ENCODE measurements around the gene ALK.
"Not testable (repeated sequence)": the region's sequence is repeated elsewhere in the genome, so short reads cannot be mapped to it uniquely, and the experiment has no call there.

ALK gene

GRCh38 chr2:29760008-29760407, 161.4 kb downstream of the ALK start:
- TF ChIP-seq POLR2A (IDR thresholded peaks at IDR 0.05; ENCODE audit: low read length) (no peak), GATA1 (IDR thresholded peaks at IDR 0.05; ENCODE audit: low read depth, low read length) (no peak)
- no peak for DNase-seq

GRCh38 chr2:29759360-29759759, 162.0 kb downstream of the ALK start:
- TF ChIP-seq POLR2A (IDR thresholded peaks at IDR 0.05; ENCODE audit: low read length) (no peak), GATA1 (IDR thresholded peaks at IDR 0.05; ENCODE audit: low read depth, low read length) (no peak)
- DNase-seq, result no peak

GRCh38 chr2:29755829-29756228, 165.6 kb downstream of the ALK start:
- TF ChIP-seq GATA1 (IDR thresholded peaks at IDR 0.05; ENCODE audit: low read depth, low read length) (no peak), POLR2A (IDR thresholded peaks at IDR 0.05; ENCODE audit: low read length) (no peak)
- DNase-seq, result no peak

- TF ChIP-seq GATA1 (IDR thresholded peaks at IDR 0.05; ENCODE audit: low read depth, low read length), result no peak
- no peak for TF ChIP-seq POLR2A (IDR thresholded peaks at IDR 0.05; ENCODE audit: low read length)
- no peak for DNase-seq
Measured at GRCh38 chr2:29755233-29755632, 166.2 kb downstream of the ALK start.

GRCh38 chr2:29753671-29754444, 167.5 kb downstream of the ALK start:
- TF ChIP-seq POLR2A (IDR thresholded peaks at IDR 0.05; ENCODE audit: low read length) (no peak), GATA1 (IDR thresholded peaks at IDR 0.05; ENCODE audit: low read depth, low read length) (no peak)
- DNase-seq, result no peak

GRCh38 chr2:29751390-29751789, 170.0 kb downstream of the ALK start:
- TF ChIP-seq GATA1 (IDR thresholded peaks at IDR 0.05; ENCODE audit: low read depth, low read length) (no peak), POLR2A (IDR thresholded peaks at IDR 0.05; ENCODE audit: low read length) (no peak)
- no peak for DNase-seq

- not testable (repeated sequence) for DNase-seq
Measured at GRCh38 chr2:29750463-29750862, 170.9 kb downstream of the ALK start.

- no peak for DNase-seq
- TF ChIP-seq POLR2A (IDR thresholded peaks at IDR 0.05; ENCODE audit: low read length) (no peak), GATA1 (IDR thresholded peaks at IDR 0.05; ENCODE audit: low read depth, low read length) (no peak)
Measured at GRCh38 chr2:29749843-29750242, 171.5 kb downstream of the ALK start.

- TF ChIP-seq POLR2A (IDR thresholded peaks at IDR 0.05; ENCODE audit: low read length) (no peak), GATA1 (IDR thresholded peaks at IDR 0.05; ENCODE audit: low read depth, low read length) (no peak)
- no peak for DNase-seq
Measured at GRCh38 chr2:29749041-29749440, 172.3 kb downstream of the ALK start.

- peak in 1 of 2 experiments; percentile 21 for DNase-seq
- TF ChIP-seq GATA1 (IDR thresholded peaks at IDR 0.05; ENCODE audit: low read depth, low read length), result no peak
- no peak for TF ChIP-seq POLR2A (IDR thresholded peaks at IDR 0.05; ENCODE audit: low read length)
Measured at GRCh38 chr2:29747786-29748470, 173.5 kb downstream of the ALK start.

GRCh38 chr2:29744976-29745375, 176.4 kb downstream of the ALK start:
- DNase-seq, result no peak
- TF ChIP-seq GATA1 (IDR thresholded peaks at IDR 0.05; ENCODE audit: low read depth, low read length) (no peak), POLR2A (IDR thresholded peaks at IDR 0.05; ENCODE audit: low read length) (no peak)

- DNase-seq, result no peak
- no peak for TF ChIP-seq POLR2A (IDR thresholded peaks at IDR 0.05; ENCODE audit: low read length)
- no peak for TF ChIP-seq GATA1 (IDR thresholded peaks at IDR 0.05; ENCODE audit: low read depth, low read length)
Measured at GRCh38 chr2:29743516-29743915, 177.9 kb downstream of the ALK start.

- DNase-seq, result no peak
- TF ChIP-seq POLR2A (IDR thresholded peaks at IDR 0.05; ENCODE audit: low read length) (no peak), GATA1 (IDR thresholded peaks at IDR 0.05; ENCODE audit: low read depth, low read length) (no peak)
Measured at GRCh38 chr2:29742656-29743055, 178.7 kb downstream of the ALK start.

GRCh38 chr2:29741132-29741531, 180.3 kb downstream of the ALK start:
- DNase-seq, result no peak
- TF ChIP-seq POLR2A (IDR thresholded peaks at IDR 0.05; ENCODE audit: low read length), result no peak
- TF ChIP-seq GATA1 (IDR thresholded peaks at IDR 0.05; ENCODE audit: low read depth, low read length), result no peak

- TF ChIP-seq GATA1 (IDR thresholded peaks at IDR 0.05; ENCODE audit: low read depth, low read length) (no peak), POLR2A (IDR thresholded peaks at IDR 0.05; ENCODE audit: low read length) (no peak)
- DNase-seq, result no peak
Measured at GRCh38 chr2:29733965-29734364, 187.4 kb downstream of the ALK start.
